ENCODE results near the gene WDFY2. TPM values are rescaled to one million over a fixed set of nuclear protein-coding genes. Genes with fewer than 3 reads are reported as not detected.

Gene WDFY2
- total RNA-seq, 1 experiment from 2014 or later = 14.1 TPM

GRCh38 chr13:51618626-51619025 lies 34.4 kb downstream of the WDFY2 start:
- ChIA-PET CTCF (no interaction called here), POLR2A (ENCODE audit: unreplicated experiment) (no interaction called here)
- Histone ChIP-seq H3K9me2 (ENCODE audit: insufficient read depth) (no peaks in the 10 kb centered on the region), H3K36me3 (ENCODE audit: low read depth) (no peaks in the 10 kb centered on the region), H3F3A (ENCODE audit: insufficient read depth, low read depth) (no peaks in the 10 kb centered on the region), H3K4me1 (replicated peaks; ENCODE audit: insufficient read depth) (no peaks in the 10 kb centered on the region), H3K4me2 (no peak overlapping the region), H2AFZ (no peak overlapping the region), H3K79me2 (ENCODE audit: low read depth) (peaks cover 6% of the 10 kb centered on the region; the same call in 1 of the 2 replicates), H3K9me3 (ENCODE audit: insufficient read depth, low read depth) (no peaks in the 10 kb centered on the region), H3K4me3 (no peak overlapping the region), H3K27me3 (ENCODE audit: insufficient read depth, low read depth) (no peaks in the 10 kb centered on the region), H3K27ac (no peak overlapping the region), H4K20me1 (ENCODE audit: insufficient read depth) (no peaks in the 10 kb centered on the region)
- no peak for DNase-seq
- BruUV-seq (replicated peaks) = no TSS peak
- TF ChIP-seq EZH2 (IDR thresholded peaks at IDR 0.05; ENCODE audit: low read depth) = no peak
- intact Hi-C loops (cut with micrococcal nuclease; ENCODE audit: unreplicated experiment) = no loop called here

DNA sequence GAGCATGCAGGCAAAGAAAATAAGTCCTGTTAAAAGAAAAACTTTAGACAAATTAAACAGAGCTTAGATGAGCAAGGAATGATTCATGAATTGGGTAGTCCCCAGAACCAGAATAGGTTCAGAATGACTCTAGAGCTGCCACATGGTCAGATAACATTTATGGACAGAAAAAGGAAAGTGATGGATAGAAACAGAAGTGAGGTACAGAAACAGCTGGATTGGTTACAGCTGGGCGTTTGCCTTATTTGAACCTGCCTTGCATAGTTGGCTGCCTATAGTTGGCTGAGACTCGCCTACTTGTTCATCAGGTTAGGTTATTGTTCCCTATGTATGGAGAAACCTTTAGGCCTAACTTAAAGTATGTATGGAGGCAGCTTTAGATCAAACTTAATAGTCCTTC lies 35.4 kb downstream of the WDFY2 start:
- H3K79me2 ChIP-seq (ENCODE audit: low read depth) = peaks cover 1% of the 10 kb centered on the region; the same call in 1 of the 2 replicates
- POLR2A ChIA-PET (ENCODE audit: unreplicated experiment) = no interaction called here
- BruUV-seq (replicated peaks) = no TSS peak

DNA sequence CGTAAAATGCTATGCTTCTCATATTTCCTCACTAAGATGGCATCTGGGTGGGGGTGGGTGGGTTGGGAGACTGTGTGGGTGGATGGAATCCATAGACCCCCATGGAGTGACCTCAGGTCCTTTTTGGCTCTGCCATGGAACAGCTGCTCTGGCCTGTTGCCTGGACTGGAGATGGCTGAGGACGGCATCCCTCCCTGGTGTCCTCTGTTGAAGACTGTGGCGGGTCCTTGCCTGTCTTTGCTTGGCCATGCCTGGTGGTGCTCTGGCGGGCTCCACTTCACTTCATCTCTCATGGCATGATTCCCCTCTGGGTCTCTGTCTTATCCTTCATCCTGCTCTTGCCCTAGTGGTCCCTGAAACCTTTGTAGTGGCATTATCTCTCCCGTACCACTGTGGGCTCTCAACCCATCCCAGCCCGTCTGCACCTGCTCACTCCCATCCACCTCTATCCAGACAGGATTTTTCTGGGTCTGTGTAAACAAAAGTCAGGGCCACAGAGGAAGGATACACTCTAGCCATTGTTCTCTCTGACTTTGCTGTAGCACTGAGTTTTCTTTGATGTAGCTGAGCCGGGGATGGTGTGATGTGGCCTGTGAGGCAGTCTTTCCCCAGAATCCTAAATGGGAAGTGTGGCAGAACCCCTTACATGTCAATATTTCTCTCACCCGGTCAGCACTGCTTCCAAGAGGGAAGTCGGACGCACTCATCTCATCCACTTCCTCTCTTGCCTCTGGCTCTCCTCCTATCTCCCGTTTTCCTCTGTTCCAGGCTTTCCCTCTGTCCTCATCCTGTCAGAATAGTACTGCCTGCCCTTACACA lies 36.1 kb downstream of the WDFY2 start:
- no peak overlapping the region for H2AFZ ChIP-seq
- H3K36me3 ChIP-seq (ENCODE audit: low read depth) = no peaks in the 10 kb centered on the region

More for the DNA sequence above, 35.4 kb downstream of the WDFY2 start:
- intact Hi-C loops (cut with micrococcal nuclease; ENCODE audit: unreplicated experiment) = no loop called here
- Histone ChIP-seq H3K27me3 (ENCODE audit: insufficient read depth, low read depth) (no peaks in the 10 kb centered on the region), H3K9me3 (ENCODE audit: insufficient read depth, low read depth) (no peaks in the 10 kb centered on the region), H3K36me3 (ENCODE audit: low read depth) (no peaks in the 10 kb centered on the region), H2AFZ (no peak overlapping the region), H3K4me1 (replicated peaks; ENCODE audit: insufficient read depth) (no peaks in the 10 kb centered on the region), H3K4me3 (no peak overlapping the region), H4K20me1 (ENCODE audit: insufficient read depth) (no peaks in the 10 kb centered on the region), H3K27ac (no peak overlapping the region), H3K4me2 (no peak overlapping the region), H3F3A (ENCODE audit: insufficient read depth, low read depth) (no peaks in the 10 kb centered on the region), H3K9me2 (ENCODE audit: insufficient read depth) (no peaks in the 10 kb centered on the region)
- no peak for DNase-seq
- CTCF ChIA-PET = no interaction called here
- no peak for TF ChIP-seq CTCF (conservative IDR thresholded peaks at IDR 0.05)
- TF ChIP-seq EZH2 (IDR thresholded peaks at IDR 0.05; ENCODE audit: low read depth) = no peak

More for the DNA sequence above, 36.1 kb downstream of the WDFY2 start:
- BruUV-seq (replicated peaks) = no TSS peak
- H3K4me1 ChIP-seq (replicated peaks; ENCODE audit: insufficient read depth) = no peaks in the 10 kb centered on the region
- no peak overlapping the region for H3K4me3 ChIP-seq
- DNase-seq = no peak
- H4K20me1 ChIP-seq (ENCODE audit: insufficient read depth) = no peaks in the 10 kb centered on the region
- H3K27ac ChIP-seq = no peak overlapping the region
- H3K4me2 ChIP-seq = no peak overlapping the region
- no peaks in the 10 kb centered on the region for H3K27me3 ChIP-seq (ENCODE audit: insufficient read depth, low read depth)
- H3F3A ChIP-seq (ENCODE audit: insufficient read depth, low read depth) = no peaks in the 10 kb centered on the region
- H3K79me2 ChIP-seq (ENCODE audit: low read depth) = no peaks in the 10 kb centered on the region
- no peaks in the 10 kb centered on the region for H3K9me2 ChIP-seq (ENCODE audit: insufficient read depth)
- ChIA-PET POLR2A (ENCODE audit: unreplicated experiment) (no interaction called here), CTCF (no interaction called here)
- H3K9me3 ChIP-seq (ENCODE audit: insufficient read depth, low read depth) = no peaks in the 10 kb centered on the region
- no peak for TF ChIP-seq EZH2 (IDR thresholded peaks at IDR 0.05; ENCODE audit: low read depth)
- no peak for TF ChIP-seq CTCF (conservative IDR thresholded peaks at IDR 0.05)
- intact Hi-C loops (cut with micrococcal nuclease; ENCODE audit: unreplicated experiment) = no loop called here

Measured in PC-9 (cell line).